GM12891 (cell line): Measurements from ENCODE around the gene UTP4.

ENCODE experiments used
- POLR2A ChIP-seq: IDR thresholded peaks from 2 replicates; pipeline ENCODE4 v1.6.1; 2011; ENCODE audit warnings: low read depth, low read length, control low read depth
- POLR2AphosphoS5 ChIP-seq: IDR thresholded peaks from 2 replicates; pipeline ENCODE4 v1.6.1; 2011; ENCODE audit warnings: low read depth, low read length, control low read depth
- TAF1 ChIP-seq: IDR thresholded peaks from 2 replicates; pipeline ENCODE4 v1.6.1; 2011; ENCODE audit warnings: low read depth, low read length, control low read depth

DNA sequence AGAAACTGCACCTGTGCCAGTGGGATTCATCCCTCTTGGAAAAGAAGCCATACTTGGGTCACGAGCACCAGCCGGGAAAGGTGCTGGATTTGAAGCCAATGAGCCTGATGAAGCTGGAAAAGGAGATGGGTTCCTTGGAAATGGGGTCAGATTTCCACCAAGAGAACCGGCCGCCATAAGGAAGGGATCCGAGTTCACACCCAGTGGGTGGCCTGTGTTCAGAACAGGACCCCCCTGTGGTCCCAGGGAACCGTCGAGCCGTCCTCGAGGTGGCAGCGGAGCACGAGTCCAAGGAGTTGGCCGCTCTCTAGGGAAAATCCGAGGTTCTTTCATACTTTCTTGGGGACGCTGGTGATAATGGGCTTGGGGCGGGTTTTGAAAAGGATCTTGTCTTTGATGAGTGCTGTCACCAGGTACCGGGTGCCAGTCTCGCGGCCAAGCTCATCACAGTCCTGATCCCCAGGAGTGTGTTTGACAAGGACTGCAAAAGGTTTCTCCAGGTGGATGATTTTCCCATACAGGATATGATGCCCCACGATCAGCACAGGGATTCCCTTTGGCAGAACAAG lies 12.3 kb upstream of the UTP4 start:
- TF ChIP-seq POLR2A (no peak), POLR2AphosphoS5 (no peak), TAF1 (no peak)
